ENCODE results near the gene UNG.
"Not testable (repeated sequence)": the region's sequence is repeated elsewhere in the genome, so short reads cannot be mapped to it uniquely, and the experiment has no call there.

Gene UNG

DNA sequence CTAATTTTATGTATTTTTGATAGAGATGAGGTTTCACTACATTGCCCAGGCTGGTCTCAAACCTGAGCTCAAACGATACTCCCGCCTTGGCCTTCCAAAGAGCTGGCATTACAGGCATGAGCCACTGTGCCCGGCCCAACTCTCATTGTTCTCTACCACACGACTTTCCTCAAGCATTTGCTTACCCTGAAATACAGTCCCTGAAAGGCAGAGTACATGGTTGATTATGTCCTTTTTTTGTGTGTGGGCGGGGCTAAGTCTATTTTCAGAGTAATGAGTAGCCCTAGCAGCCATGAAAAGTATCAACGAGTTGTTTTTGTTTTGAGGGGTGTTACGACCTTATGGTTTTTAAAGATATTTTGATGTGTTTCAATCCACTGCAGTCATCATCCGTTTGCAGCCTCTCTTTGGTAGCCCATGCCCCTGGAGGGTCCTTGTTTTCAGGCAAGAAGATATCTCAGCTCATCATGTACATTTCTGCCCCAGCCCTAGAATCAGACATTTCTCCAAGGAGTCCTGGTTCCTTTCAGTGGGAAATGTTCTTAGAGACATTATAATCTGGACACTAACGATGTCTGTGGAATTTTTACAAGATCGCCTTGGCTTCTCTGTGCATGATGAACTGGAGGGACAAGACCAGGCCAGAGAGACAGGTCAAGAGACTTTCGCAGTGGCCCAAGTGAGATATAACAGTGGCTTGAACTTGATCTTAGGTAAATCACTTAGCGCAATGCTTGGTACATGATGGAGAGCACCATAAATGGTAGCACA, 27.7 kb downstream of the UNG start:
- DNase-seq (ENCODE audit: low read depth): no peak

DNA sequence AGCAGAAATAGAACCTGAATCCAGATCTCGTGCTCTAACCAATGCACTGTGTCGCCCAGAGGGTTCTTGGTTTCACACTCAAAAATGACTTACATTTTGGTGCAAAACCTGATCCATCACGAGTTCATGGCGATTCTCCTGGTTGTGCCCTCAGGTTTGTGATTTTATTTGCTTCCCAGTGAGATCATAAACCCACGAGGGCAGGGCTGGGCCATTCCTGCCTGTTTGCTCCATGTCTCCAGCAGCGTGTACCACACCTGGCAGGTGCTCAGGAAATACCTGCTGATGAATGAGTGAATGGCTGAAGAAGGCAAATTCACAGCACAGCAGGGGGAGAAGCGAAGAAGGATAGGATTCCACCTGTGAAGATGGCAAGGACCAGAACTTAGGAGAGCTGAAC, 28.4 kb downstream of the UNG start:
- no peak for DNase-seq (ENCODE audit: low read depth)

DNA sequence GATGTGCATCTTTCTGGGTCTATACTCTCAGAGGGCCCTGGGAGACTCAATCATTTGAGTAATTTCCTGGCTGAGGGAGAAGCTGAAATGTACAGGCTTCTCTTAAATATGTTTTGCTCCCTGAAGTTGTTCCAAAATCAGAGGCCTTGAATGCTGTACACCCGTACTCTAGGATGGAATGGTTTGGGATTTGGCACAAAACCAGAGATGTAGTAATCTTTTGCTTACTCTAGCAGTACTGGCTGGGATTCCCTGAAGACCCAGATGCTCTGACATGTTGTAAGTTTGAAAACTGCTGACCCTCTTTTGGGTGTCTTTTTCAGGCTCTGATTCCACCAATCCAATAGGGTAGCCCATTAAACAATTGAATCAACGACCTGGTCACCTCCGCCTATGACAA, 29.4 kb downstream of the UNG start:
- no peak for DNase-seq (ENCODE audit: low read depth)

DNA sequence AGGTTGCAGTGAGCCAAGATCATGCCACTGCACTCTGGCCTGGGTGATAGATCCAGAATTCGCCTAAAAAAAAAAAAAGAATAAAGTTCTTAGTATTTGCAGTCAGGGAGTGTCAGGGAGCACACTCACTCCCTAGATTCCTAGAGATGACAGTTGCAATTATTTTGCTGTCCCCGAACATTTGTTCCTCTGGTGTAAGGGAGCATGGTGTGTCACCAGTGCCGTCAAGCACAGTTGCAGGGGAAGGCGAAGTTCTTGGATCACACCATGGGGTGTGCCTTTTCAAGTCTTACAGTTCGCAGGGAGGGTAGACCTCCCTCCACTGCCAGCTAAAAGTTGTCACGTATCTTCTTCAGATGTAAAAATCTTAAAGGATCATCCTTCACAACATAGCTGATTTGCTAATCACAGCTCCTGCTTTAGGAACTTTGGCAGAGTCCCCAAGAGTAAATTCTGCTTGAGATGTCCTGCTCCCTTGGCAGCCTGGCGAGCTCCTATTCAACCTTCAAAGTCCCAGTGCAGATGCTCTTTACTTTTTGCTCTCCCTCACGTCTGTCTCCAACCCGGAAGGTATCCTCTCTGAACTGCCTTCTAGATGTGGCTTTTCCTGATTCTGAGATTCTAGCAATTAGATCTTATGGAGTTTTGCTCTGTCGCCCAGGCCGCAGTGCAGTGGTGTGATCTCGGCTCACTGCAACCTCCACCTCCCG, 30.3 kb downstream of the UNG start:
- no peak for DNase-seq (ENCODE audit: low read depth)

DNA sequence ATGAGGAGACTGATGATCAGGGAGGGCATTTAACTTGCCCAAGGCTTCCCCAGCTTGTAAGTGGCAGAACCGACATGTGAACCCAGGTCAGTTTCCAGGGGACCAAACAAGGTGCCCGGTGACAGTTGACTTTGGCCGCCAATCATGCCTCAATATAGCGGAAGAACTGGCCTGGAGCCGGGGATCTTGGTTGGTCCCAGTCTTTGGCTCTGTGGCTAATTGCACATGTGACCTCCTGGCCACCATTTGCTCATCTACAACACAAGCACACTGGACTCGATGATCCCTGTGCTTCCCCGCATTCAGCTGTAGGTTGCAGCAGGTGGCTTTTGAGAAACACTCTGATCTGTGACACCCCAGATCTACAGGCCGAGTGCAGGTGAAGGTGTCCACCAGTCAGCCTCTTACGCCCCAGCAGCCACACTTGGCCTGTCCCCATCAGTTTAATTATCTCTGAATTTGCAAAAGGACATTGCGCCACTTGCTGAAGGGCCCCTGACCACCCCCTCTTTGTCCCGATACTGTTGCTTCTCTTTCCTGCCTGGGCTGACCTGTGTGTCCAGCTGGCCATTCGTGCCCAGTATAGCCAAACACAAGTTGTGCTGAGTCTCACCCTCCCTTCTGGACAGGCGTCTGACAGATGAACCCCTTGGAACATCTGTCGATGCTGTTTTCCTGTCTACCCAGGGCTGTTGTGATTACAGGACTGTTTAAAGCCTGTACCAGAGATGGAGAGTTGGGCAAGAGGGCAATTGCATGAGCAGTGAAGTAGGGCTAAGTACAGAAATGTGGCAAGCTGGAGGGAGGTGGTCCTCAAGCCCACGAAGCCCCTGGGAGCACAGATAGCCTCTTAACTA, 33.1 kb downstream of the UNG start:
- DNase-seq (ENCODE audit: low read depth): no peak

DNA sequence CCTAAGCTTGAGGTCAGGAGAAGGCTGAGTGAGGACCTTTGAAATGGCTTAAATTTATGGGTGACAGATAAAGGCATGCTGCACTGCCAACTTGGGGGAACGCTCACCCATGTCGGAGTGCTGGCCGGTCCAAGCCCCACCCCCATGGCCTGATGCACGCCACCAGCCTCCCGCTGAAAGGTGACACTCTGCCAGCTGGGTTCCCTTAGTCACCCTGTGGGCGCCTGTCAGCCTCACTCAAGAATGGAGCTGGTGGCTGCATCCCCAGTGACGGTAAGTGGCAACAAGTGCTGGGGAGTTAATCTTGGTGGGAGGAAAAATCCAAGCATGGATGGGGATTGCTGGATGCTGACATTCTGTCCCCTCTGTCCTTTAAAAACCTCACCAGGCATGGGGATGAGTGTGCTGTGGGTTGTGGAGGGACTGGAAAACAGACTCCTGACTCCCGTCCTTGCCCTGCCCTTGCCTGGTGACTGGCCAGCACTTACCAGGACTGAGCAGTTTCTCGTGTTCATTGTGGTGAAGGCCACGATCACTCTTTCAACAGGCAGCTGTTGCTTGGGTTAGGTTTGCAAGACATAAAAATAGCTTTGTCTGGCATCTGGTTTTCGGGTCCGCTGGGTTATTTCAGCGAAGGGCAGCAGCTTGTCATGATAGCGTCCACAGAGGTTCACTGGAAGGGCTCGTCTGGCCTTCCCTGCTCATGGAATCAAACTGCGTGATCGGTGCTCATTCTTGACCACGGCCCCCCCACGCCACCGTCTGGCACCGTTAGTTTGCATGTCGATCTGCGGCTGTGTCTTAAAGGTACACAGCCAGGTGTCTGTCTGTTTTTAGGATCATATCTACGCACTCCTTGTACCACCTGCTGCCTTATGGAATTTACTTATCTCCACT, 34.0 kb downstream of the UNG start:
- no peak for DNase-seq (ENCODE audit: low read depth)

DNA sequence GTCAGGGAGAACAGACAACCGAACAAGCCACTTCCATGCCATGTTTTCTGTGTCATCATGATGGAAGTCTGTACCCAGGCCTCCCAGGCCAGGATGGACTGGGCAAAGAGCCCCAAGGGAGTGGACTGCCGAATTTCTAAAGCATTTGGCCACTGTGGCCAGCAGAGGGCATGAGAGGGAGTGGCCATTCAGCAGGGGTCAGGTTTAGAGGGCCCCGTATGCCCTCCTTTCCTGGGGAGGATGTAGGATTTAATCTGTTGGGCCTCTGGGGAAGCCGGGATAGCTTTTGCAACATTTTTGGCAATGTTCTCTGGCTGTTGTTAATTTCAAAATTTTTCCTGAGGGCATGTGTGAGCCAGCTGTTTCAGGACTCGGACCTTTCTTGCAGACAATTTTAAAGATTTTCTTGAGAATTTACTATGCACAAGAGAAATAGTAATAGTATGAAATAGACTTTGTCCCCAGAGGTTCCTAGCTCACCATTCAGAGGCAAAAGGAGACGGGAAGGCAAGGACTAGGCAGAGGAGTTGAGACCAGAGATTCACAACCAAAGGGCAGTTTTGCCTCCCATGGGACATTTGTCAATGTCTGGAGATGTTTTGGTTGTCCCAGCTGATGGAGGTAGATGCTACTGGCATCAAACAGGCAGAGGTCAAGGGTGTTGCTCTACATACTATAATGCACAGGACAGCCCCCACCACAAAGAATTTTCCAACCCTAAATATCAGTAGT, 37.0 kb downstream of the UNG start:
- peak; percentile 50 for DNase-seq (ENCODE audit: low read depth)

DNA sequence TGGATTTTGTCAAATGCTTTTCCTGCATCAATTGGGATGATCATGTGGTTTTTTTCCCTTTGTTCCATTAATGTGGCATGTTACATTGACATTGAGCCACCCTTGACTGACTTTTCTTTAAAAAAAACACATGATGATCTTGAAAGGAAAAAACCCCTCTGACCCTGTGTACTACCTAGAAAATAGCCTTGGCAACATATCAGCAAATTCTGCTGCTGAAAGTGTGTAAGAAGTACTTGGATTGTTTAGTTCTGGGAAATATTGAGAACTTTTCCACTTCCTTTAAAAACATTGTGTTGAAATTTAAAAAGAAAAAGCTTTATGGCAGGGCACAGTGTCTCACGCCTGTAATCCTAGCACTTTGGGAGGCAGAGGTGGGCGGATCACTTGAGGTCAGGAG, 39.7 kb downstream of the UNG start:
- DNase-seq (ENCODE audit: low read depth): no peak

DNA sequence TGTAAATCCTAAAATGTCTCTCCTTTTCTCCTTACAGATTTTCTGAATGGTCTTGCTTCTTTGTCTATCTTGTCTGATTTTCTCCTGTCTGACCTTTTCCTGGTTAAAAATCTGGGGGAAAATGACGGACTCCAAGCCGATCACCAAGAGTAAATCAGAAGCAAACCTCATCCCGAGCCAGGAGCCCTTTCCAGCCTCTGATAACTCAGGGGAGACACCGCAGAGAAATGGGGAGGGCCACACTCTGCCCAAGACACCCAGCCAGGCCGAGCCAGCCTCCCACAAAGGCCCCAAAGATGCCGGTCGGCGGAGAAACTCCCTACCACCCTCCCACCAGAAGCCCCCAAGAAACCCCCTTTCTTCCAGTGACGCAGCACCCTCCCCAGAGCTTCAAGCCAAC, 42.0 kb downstream of the UNG start:
- DNase-seq (ENCODE audit: low read depth): no peak

DNA sequence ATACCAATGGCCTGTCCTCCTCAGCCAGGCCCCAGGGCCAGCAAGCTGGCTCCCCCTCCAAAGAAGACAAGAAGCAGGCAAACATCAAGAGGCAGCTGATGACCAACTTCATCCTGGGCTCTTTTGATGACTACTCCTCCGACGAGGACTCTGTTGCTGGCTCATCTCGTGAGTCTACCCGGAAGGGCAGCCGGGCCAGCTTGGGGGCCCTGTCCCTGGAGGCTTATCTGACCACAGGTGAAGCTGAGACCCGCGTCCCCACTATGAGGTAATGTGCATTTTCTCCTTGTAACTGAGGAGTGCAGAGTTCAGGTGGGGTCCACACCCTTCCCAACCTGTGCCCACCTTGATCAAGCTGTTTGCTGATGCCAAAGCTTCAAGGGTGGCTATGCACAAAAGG, 42.4 kb downstream of the UNG start:
- DNase-seq (ENCODE audit: low read depth): no peak

DNA sequence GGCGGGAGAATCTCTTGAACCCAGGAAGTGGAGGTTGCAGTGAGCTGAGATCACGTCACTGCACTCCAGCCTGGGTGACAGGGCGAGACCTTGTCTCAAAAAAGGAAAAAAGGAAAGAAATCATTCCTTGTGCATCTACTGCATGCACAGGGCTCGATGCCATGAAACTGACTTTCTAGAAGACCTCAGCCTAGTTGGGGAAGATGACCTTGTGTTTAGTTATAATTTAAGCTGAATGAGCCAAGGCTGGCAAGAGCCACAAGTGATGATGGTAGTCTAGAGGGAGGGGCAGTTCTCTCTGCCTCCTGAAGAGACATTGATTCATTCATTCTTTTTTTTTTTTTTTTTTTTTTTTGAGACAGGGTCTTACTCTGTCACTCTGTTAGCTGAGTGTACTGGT, 43.2 kb downstream of the UNG start:
- DNase-seq (ENCODE audit: low read depth): no peak

DNA sequence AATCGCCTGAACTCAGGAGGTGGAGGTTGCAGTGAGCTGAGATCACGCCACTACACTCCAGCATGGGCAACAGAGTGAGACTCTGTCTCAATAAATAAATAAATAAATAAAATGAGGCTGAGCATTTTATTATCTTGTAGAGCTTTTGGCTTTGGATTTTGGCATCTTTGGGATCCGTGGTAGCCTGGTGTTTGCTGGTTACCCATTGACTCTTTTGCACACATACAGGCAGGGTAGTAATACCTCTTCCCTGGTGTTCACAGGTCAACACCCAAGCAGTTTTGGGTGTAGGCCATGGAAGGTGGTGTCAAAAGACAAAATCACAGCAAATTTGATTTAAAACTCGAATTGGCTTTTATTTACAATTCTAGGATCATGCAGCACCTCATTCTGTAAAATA, 46.8 kb downstream of the UNG start:
- DNase-seq (ENCODE audit: low read depth): no peak

DNA sequence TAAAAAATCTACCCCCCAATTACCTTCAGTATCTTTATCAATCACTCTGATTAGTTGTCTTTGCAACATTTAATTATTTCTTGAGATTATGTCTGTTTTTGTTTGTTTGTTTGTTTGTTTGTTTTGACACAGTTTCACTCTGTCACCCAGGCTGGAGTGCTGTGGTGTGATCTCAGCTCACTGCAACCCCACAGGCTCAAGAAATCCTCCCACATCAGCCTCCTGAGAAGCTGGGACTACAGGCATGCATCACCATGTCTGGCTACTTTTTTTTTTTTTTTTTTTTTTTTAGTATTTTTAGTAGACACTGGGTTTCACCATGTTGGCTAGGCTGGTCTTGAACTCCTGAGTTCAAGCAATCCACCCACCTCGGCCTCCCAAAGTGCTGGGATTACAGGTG, 49.7 kb downstream of the UNG start:
- not testable (repeated sequence) for DNase-seq (ENCODE audit: low read depth)

DNA sequence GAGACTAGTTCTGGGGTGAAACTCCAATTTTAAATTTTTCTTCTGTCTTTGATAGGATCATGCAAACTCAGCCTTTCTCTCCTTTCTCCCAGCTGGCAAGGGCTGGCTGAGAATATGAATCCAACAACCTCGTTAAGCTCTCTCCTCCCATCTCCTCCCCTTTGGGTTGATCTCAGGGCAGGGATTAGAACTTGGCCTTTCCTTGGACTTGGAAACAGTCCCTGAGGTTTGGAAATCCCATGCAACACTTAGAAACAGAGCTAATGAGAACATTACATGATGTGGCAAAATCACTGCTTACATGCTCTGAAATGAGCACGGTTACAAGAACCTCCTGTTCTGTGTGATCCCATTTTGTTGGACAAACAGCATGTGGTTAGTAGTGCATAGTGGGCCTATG, 50.6 kb downstream of the UNG start:
- DNase-seq (ENCODE audit: low read depth): no peak

DNA sequence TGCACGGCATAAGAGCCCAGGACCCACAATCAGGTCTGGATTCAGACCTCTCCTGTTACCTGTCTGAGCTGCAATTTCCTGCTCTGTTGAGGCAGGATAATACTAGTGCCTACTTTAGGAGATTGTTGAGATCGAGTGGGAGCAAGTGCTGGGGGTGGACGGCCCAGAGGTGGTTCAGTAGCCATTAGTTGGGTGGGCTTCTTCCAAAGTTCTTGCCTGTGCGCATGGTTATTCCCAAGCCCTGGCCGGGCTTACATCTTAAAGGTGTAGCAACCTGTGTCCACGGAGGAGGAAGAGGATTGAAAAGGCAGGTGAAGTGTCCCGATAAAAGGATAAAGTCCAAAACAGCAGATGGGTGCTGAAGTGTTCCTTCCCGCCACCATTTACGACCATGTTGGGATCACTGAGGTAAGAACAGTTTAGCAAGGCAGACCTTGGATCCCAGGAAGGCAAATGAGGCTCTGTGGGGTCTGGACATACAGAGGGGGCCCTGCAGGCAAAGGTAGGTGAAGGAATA, 52.8 kb downstream of the UNG start:
- no peak for DNase-seq (ENCODE audit: low read depth)

DNA sequence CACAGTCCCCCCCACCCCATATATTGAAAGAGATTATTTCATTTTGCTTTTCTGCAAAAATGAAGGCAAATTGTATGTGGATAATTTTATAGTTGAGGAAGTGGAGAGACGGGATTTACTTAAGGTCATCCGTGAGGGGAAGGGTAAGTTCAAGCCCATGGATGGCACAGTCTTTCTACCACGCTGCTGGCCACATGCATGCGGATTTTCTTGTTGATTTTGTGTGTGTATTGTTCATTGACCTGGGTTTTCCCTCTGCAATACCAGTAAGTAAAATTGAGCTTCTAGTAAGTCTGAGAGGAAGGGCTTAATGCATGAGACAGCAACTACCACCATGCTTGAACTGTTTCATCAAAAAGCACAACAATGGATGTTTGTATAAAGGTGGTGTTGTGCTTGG, 54.1 kb downstream of the UNG start:
- DNase-seq (ENCODE audit: low read depth): no peak

DNA sequence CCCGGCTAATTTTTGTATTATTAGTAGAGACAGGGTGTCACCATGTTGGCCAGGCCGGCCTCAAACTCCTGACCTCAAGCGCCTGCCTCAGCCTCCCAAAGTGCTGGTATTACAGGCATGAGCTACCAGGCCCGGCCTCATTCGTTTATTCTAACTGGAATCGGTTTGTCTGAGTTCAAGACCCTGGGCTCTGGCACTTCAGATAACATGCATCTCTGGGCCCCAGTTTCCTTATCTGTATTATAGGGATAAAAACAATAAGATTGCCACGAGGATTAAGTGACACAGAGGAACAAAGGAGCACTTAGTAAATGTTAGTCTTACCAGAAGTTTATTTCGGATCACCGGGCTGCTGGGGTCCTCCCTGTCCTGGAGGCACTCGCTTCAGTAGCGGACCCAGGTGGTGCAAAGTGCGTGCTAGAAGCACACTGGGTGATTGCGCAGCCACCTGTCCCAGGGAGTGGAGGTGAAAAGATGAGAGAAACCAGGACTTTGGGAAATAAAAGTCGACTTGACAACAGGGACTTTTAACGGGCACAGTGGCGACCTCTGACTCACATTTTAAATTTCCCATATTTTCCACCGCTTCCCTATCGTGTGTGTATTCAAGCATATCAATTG, 56.5 kb downstream of the UNG start:
- DNase-seq (ENCODE audit: low read depth): peak; percentile 3

DNA sequence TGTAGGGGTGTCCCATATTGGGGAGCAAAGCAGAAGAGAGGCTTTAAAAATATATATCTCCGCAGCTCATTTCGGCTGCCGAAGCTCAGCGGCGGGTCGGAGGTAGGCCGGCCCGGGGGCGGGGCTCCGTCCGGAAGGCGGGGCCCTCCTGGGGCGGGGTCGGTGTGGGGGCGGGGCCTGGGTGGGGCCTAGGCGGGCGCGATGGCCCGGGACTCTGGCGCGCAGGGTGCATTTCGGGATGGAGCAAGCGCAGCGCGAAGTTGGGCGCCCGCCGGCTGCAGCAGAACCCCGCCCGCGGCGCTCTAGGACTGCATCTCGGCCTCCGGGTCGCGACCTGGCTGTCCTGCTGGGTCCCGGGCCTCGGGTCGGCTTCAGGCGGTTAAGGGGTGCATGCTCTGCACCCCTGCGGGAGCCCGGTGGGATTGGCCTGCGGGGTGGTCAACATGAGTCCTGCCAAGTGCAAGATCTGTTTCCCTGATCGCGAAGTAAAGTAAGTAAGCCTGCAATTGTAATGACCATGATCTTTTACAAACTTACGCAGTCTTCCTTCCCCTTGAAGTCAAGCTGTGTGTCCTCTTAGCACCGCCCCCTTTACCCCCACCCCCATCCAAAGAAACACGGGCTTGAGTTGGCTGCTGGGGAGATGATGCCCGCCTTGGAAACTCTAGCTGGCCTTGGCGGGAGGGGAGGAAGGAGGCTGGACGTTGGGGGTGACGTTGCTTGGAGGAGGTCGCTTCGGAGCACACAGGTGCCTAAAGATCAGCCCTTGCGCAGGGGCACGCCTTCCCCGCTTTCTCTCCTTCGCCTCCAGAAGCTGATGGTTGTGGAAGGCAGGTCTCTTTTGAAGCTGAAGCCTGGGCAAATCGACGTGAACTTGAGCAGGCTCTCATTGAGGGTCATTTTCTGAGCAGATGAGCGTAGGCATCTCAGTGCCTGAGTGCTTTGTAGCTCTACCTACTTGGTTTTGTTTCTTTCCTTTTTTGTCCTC, 57.3 kb downstream of the UNG start:
- peak; percentile 76 for DNase-seq (ENCODE audit: low read depth)

DNA sequence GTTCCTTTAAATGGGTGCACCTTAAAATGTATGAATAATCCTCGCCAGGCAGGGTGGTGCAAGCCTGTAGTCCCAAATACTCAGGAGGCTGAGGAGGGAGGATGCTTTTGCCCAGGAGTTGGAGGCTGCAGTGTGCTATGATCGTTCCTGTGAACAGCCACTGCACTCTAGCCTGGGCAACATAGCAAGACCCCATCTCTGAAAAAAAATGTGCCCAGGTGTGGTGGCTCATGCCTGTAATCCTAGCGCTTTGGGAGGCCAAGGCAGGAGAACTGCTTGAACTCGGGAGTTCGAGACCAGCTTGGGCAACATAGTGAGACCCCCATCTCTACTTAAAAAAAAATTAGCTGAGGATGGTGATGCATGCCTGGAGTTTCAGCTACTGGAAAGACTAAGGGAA, 58.6 kb downstream of the UNG start:
- no peak for DNase-seq (ENCODE audit: low read depth)
